H9 (cell line): ENCODE results near the gene ERCC6L2. TPM values are rescaled to one million over a fixed set of nuclear protein-coding genes. Genes with fewer than 3 reads are reported as not detected.

Experiments
- DNase-seq: peaks from one replicate; pipeline ENCODE4 v3.0.0-alpha.2; 2017
- H2AFZ ChIP-seq: one replicate; pipeline ENCODE4 v1.6.1; 2013; ENCODE audit warnings: mild to moderate bottlenecking, low read length, control low read depth, moderate library complexity
- H2AK5ac ChIP-seq: 2 replicates; pipeline ENCODE4 v1.6.1; 2013; ENCODE audit warnings: low read length, control low read depth, mixed read lengths; ENCODE audit not compliant: insufficient read length
- H2BK120ac ChIP-seq: one replicate; pipeline ENCODE4 v1.6.1; 2013; ENCODE audit warnings: low read depth, mild to moderate bottlenecking, low read length, control low read depth, inconsistent platforms; ENCODE audit not compliant: poor library complexity, severe bottlenecking
- H2BK12ac ChIP-seq: 2 replicates; pipeline ENCODE4 v1.6.1; 2013; ENCODE audit warnings: low read length, control low read depth, mixed read lengths, low read depth; ENCODE audit not compliant: insufficient read length
- H2BK15ac ChIP-seq: 2 replicates; pipeline ENCODE4 v1.6.1; 2013; ENCODE audit warnings: low read depth, low read length, control low read depth
- H2BK20ac ChIP-seq: one replicate; pipeline ENCODE4 v1.6.1; 2013; ENCODE audit warnings: low read depth, mild to moderate bottlenecking, low read length, control low read depth, inconsistent platforms; ENCODE audit not compliant: poor library complexity, severe bottlenecking
- H2BK5ac ChIP-seq: 2 replicates; pipeline ENCODE4 v1.6.1; 2013; ENCODE audit warnings: low read length, control low read depth, mixed read lengths; ENCODE audit not compliant: insufficient read length
- H3K14ac ChIP-seq: 2 replicates; pipeline ENCODE4 v1.6.1; 2013; ENCODE audit warnings: low read length, control low read depth; ENCODE audit not compliant: insufficient read depth
- H3K18ac ChIP-seq: 2 replicates; pipeline ENCODE4 v1.6.1; 2013; ENCODE audit warnings: low read depth, mild to moderate bottlenecking, mixed read lengths, low read length, control low read depth; ENCODE audit not compliant: insufficient read length
- H3K23ac ChIP-seq: 2 replicates; pipeline ENCODE4 v1.6.1; 2013; ENCODE audit warnings: low read length, control low read depth, mixed read lengths, low read depth; ENCODE audit not compliant: insufficient read length
- H3K23me2 ChIP-seq: 2 replicates; pipeline ENCODE4 v1.6.1; 2013; ENCODE audit warnings: low read depth, mild to moderate bottlenecking, mixed read lengths, low read length, control low read depth; ENCODE audit not compliant: insufficient read length, poor library complexity, severe bottlenecking
- H3K27ac ChIP-seq: 2 replicates; pipeline ENCODE4 v1.5.1; 2013; ENCODE audit warnings: low read length, control low read depth, mixed read lengths, low read depth; ENCODE audit not compliant: insufficient read length
- H3K27me3 ChIP-seq: 2 replicates; pipeline ENCODE4 v1.6.1; 2013; ENCODE audit warnings: low read length, control low read depth, inconsistent platforms; ENCODE audit not compliant: insufficient read depth
- H3K4ac ChIP-seq: 2 replicates; pipeline ENCODE4 v1.6.1; 2013; ENCODE audit warnings: low read depth, mild to moderate bottlenecking, control low read depth, inconsistent platforms, low read length, moderate library complexity
- H3K4me1 ChIP-seq: 2 replicates; pipeline ENCODE4 v1.6.1; 2013; ENCODE audit warnings: low read length, control low read depth, inconsistent platforms; ENCODE audit not compliant: insufficient read depth
- H3K4me2 ChIP-seq: 2 replicates; pipeline ENCODE4 v1.6.1; 2013; ENCODE audit warnings: low read length, control low read depth, mixed read lengths; ENCODE audit not compliant: insufficient read length, insufficient read depth
- H3K56ac ChIP-seq: 2 replicates; pipeline ENCODE4 v1.6.1; 2013; ENCODE audit warnings: low read depth, mild to moderate bottlenecking, mixed read lengths, low read length, control low read depth; ENCODE audit not compliant: insufficient read length
- H3K79me1 ChIP-seq: 2 replicates; pipeline ENCODE4 v1.6.1; 2013; ENCODE audit warnings: low read depth, mild to moderate bottlenecking, moderate library complexity, low read length, control low read depth, inconsistent platforms; ENCODE audit not compliant: insufficient read depth, poor library complexity, severe bottlenecking
- H3K79me2 ChIP-seq: 2 replicates; pipeline ENCODE4 v1.6.1; 2013; ENCODE audit warnings: low read length, control low read depth, inconsistent platforms; ENCODE audit not compliant: insufficient read depth
- H3K9ac ChIP-seq: 2 replicates; pipeline ENCODE4 v1.6.1; 2013; ENCODE audit warnings: low read length, control low read depth, mixed read lengths; ENCODE audit not compliant: insufficient read length; ENCODE audit errors: extremely low read depth
- H3K9me3 ChIP-seq: one replicate; pipeline ENCODE4 v1.6.1; 2013; ENCODE audit warnings: low read depth, low read length, inconsistent platforms; ENCODE audit not compliant: control insufficient read depth
- H3T11ph ChIP-seq: one replicate; pipeline ENCODE4 v1.6.1; 2013; ENCODE audit warnings: mild to moderate bottlenecking, low read length, control low read depth, inconsistent platforms
- H4K20me1 ChIP-seq: one replicate; pipeline ENCODE4 v1.6.1; 2013; ENCODE audit not compliant: control insufficient read depth, insufficient read length, insufficient read depth
- H4K5ac ChIP-seq: 2 replicates; pipeline ENCODE4 v1.6.1; 2013; ENCODE audit warnings: low read depth, mild to moderate bottlenecking, mixed read lengths, low read length, control low read depth; ENCODE audit not compliant: insufficient read length
- H4K8ac ChIP-seq: replicated peaks from 2 replicates; pipeline ENCODE4 v1.6.1; 2013; ENCODE audit warnings: low read length, control low read depth, mixed read lengths, low read depth; ENCODE audit not compliant: insufficient read length
- H4K91ac ChIP-seq: 2 replicates; pipeline ENCODE4 v1.6.1; 2013; ENCODE audit warnings: low read depth, mild to moderate bottlenecking, moderate library complexity, mixed read lengths, low read length, control low read depth; ENCODE audit not compliant: insufficient read length
- H3K27ac Mint-ChIP-seq, 3 experiments: 2 replicates in 2 of 3; 3 replicates in 1 of 3; pipeline ENCODE4 v1.8.0; 2020 to 2021; ENCODE audit warnings: mixed read lengths in 3 of 3, mild to moderate bottlenecking in 1 of 3, moderate library complexity in 1 of 3
- H3K27me3 Mint-ChIP-seq: 2 replicates; pipeline ENCODE4 v1.8.0; 2021; ENCODE audit warnings: low read depth, mild to moderate bottlenecking, moderate library complexity, mixed read lengths
- H3K36me3 Mint-ChIP-seq, 3 experiments: 2 replicates in 2 of 3; 3 replicates in 1 of 3; pipeline ENCODE4 v1.8.0; 2020 to 2021; ENCODE audit warnings: low read depth in 3 of 3, mixed read lengths in 3 of 3; ENCODE audit not compliant: insufficient read depth in 1 of 3
- H3K4me1 Mint-ChIP-seq, 2 experiments: 2 replicates each; pipeline ENCODE4 v1.8.0; 2020; ENCODE audit warnings: mixed read lengths in 2 of 2
- H3K4me3 Mint-ChIP-seq, 2 experiments: 2 replicates in 1 of 2; 3 replicates in 1 of 2; pipeline ENCODE4 v1.8.0; 2020 to 2021; ENCODE audit warnings: mild to moderate bottlenecking in 2 of 2, mixed read lengths in 2 of 2, moderate library complexity in 1 of 2
- H3K9me3 Mint-ChIP-seq, 2 experiments: 2 replicates in 1 of 2; 3 replicates in 1 of 2; pipeline ENCODE4 v1.8.0; 2020; ENCODE audit warnings: mild to moderate bottlenecking in 2 of 2, mixed read lengths in 2 of 2, moderate library complexity in 1 of 2
- CTCF ChIP-seq: fragments of 200-600 bp; sonication (generic); conservative IDR thresholded peaks from 3 replicates; pipeline ENCODE4 v1.8.0; 2021; ENCODE audit warnings: antibody characterized with exemption, mild to moderate bottlenecking
- total RNA-seq: library from RNA; stranded (reverse); gene quantifications from 2 replicates; pipeline ENCODE4 v1.2.1, GENCODE V29; 2021

ERCC6L2 gene
- total RNA-seq, 1 experiment from 2014 or later: 57.7 TPM

GRCh38 chr9:95879591-95879990 is 4.1 kb downstream of the ERCC6L2 start:
- H2AFZ ChIP-seq: no peak overlapping the region
- no peak for DNase-seq
- H2BK120ac ChIP-seq: no peak overlapping the region
- Mint-ChIP-seq H3K9me3 (no peaks in the 10 kb centered on the region), H3K27ac (no peak overlapping the region), H3K27me3 (no peaks in the 10 kb centered on the region), H3K36me3 (peaks cover 7 to 22% (median 19%) of the 10 kb centered on the region in 3 experiments), H3K4me1 (peaks cover under 1 to 6% of the 10 kb centered on the region in 2 experiments; a peak in 3 of 4 replicates), H3K4me3 (no peak overlapping the region)
- H3K9me3 ChIP-seq: no peaks in the 10 kb centered on the region
- H3K4me1 ChIP-seq: peaks cover under 1% of the 10 kb centered on the region; the same call in 1 of the 2 replicates
- no peak overlapping the region for H4K5ac ChIP-seq
- no peak overlapping the region for H3K27ac ChIP-seq
- no peak overlapping the region for H3K4me2 ChIP-seq
- H4K20me1 ChIP-seq: no peaks in the 10 kb centered on the region
- H3K23me2 ChIP-seq: peaks cover 3% of the 10 kb centered on the region
- H2BK15ac ChIP-seq: no peak overlapping the region
- H4K8ac ChIP-seq: no peak overlapping the region
- peaks cover 6% of the 10 kb centered on the region for H3K79me1 ChIP-seq
- no peak overlapping the region for H3K18ac ChIP-seq
- no peak overlapping the region for H2BK20ac ChIP-seq
- H3K14ac ChIP-seq: no peak overlapping the region
- H2BK12ac ChIP-seq: no peak overlapping the region
- H3K23ac ChIP-seq: no peak overlapping the region
- no peak overlapping the region for H3K4ac ChIP-seq
- H3K27me3 ChIP-seq: no peaks in the 10 kb centered on the region
- TF ChIP-seq CTCF: no peak
- no peak overlapping the region for H4K91ac ChIP-seq
- no peak overlapping the region for H3K9ac ChIP-seq
- H3K56ac ChIP-seq: no peak overlapping the region
- H2BK5ac ChIP-seq: no peak overlapping the region
- H3K79me2 ChIP-seq: peaks cover 2% of the 10 kb centered on the region; the same call in 1 of the 2 replicates
- H3T11ph ChIP-seq: no peak overlapping the region
- no peak overlapping the region for H2AK5ac ChIP-seq
